AG09309 (cell line): Measurements from ENCODE around the gene TMEM63A.

Source experiments
- DNase-seq: peaks from one replicate; pipeline ENCODE4 v3.0.0-alpha.2; 2010; ENCODE audit warnings: low read depth
- H3K4me3 ChIP-seq: 2 replicates; pipeline ENCODE4 v1.5.1; 2011; ENCODE audit warnings: mild to moderate bottlenecking, low read depth, low read length, moderate library complexity; ENCODE audit not compliant: control insufficient read depth
- CTCF ChIP-seq: IDR thresholded peaks from 2 replicates; pipeline ENCODE4 v1.5.1; 2011; ENCODE audit warnings: mild to moderate bottlenecking, low read depth, low read length, inconsistent platforms; ENCODE audit not compliant: insufficient read depth, control insufficient read depth; ENCODE audit errors: missing control alignments

Gene TMEM63A

GRCh38 chr1:225853441-225853840, 28.7 kb downstream of the TMEM63A start:
- no peak overlapping the region for H3K4me3 ChIP-seq
- DNase-seq: no peak
- TF ChIP-seq CTCF: no peak

- no peak overlapping the region for H3K4me3 ChIP-seq
- no peak for TF ChIP-seq CTCF
- no peak for DNase-seq
These were observed 29.6 kb downstream of the TMEM63A start for GRCh38 chr1:225852413-225853124.

GRCh38 chr1:225851805-225852204, 30.4 kb downstream of the TMEM63A start:
- no peak for TF ChIP-seq CTCF
- no peak for DNase-seq
- H3K4me3 ChIP-seq: no peak overlapping the region

- DNase-seq: no peak
- H3K4me3 ChIP-seq: no peak overlapping the region
- no peak for TF ChIP-seq CTCF
These were observed 31.8 kb downstream of the TMEM63A start for GRCh38 chr1:225850370-225850769.

GRCh38 chr1:225849925-225850324, 32.3 kb downstream of the TMEM63A start:
- no peak for TF ChIP-seq CTCF
- H3K4me3 ChIP-seq: no peak overlapping the region
- no peak for DNase-seq

- no peak for TF ChIP-seq CTCF
- no peak for DNase-seq
- H3K4me3 ChIP-seq: no peak overlapping the region
These were observed 33.9 kb downstream of the TMEM63A start for GRCh38 chr1:225848030-225848955.
